GM23248 (cell line): ENCODE data around the gene TENT4A.

Experiments used
- EZH2 ChIP-seq: fragments of 200-600 bp; sonication (generic); IDR thresholded peaks from 2 replicates; pipeline ENCODE4 v1.6.1; 2018; ENCODE audit warnings: antibody characterized with exemption, mild to moderate bottlenecking; ENCODE audit not compliant: insufficient read depth, poor library complexity, severe bottlenecking
- EZH2phosphoT487 ChIP-seq: fragments of 200-600 bp; sonication (generic); IDR thresholded peaks from 2 replicates; pipeline ENCODE4 v1.6.1; 2018; ENCODE audit warnings: antibody characterized with exemption, moderate library complexity, mild to moderate bottlenecking, low read depth; ENCODE audit not compliant: insufficient read depth

- TF ChIP-seq EZH2 (no peak), EZH2phosphoT487 (no peak)
Measured at GRCh38 chr5:6716629-6717149, 3.5 kb downstream of the TENT4A start.
